CD4-positive, alpha-beta memory T cell (primary cell): ENCODE measurements around the gene MPP3. TPM values are rescaled to one million over a fixed set of nuclear protein-coding genes. Genes with fewer than 3 reads are reported as not detected.

ENCODE experiments used
- CTCF ChIA-PET: fragments of 350-600 bp; sonication (Branson Sonifier 250); formaldehyde crosslinking; loops from one replicate; lab custom pipeline; 2021; ENCODE audit warnings: inconsistent platforms; ENCODE audit not compliant: partially characterized antibody; lab: Charles Lee
- POLR2A ChIA-PET: fragments of 350-600 bp; sonication (Branson Sonifier 250); formaldehyde crosslinking; loops from one replicate; lab custom pipeline; 2021; ENCODE audit not compliant: partially characterized antibody; lab: Charles Lee
- DNase-seq, 5 donors: peaks; one replicate each; pipeline versions ENCODE4 v3.0.0 to v3.0.0-alpha.2; 2020 to 2022; ENCODE audit warnings: mixed read lengths in 1 of 5
- H3K27ac ChIP-seq: one replicate; pipeline ENCODE4 v1.7.0; 2013; ENCODE audit warnings: low read depth, low read length
- H3K27me3 ChIP-seq: 2 replicates; pipeline ENCODE4 v1.7.0; 2013; ENCODE audit warnings: mild to moderate bottlenecking, low read length, moderate library complexity; ENCODE audit not compliant: insufficient read depth
- H3K36me3 ChIP-seq: 2 replicates; pipeline ENCODE4 v1.7.0; 2013; ENCODE audit warnings: mild to moderate bottlenecking, low read length, moderate library complexity; ENCODE audit not compliant: insufficient read depth
- H3K4me1 ChIP-seq: 2 replicates; pipeline ENCODE4 v1.7.0; 2013; ENCODE audit warnings: mild to moderate bottlenecking, low read length, moderate library complexity; ENCODE audit not compliant: insufficient read depth
- H3K4me3 ChIP-seq, 2 donors: one replicate each; pipeline ENCODE4 v1.7.0; 2013; ENCODE audit warnings: low read length in 2 of 2, mild to moderate bottlenecking in 1 of 2
- H3K9me3 ChIP-seq, 2 donors: one replicate each; pipeline ENCODE4 v1.7.0; 2013; ENCODE audit warnings: low read length in 2 of 2, control low read depth in 1 of 2; ENCODE audit not compliant: control insufficient read depth in 1 of 2
- H3K27ac Mint-ChIP-seq, 7 donors: one replicate each; pipeline ENCODE4 v1.8.0; 2020 to 2021; ENCODE audit warnings: mixed read lengths in 7 of 7, mild to moderate bottlenecking in 6 of 7, inconsistent platforms in 3 of 7, moderate library complexity in 3 of 7
- H3K27me3 Mint-ChIP-seq, 2 donors: one replicate each; pipeline ENCODE4 v1.8.0; 2020 to 2021; ENCODE audit warnings: mixed read lengths in 2 of 2
- H3K36me3 Mint-ChIP-seq, 2 donors: one replicate each; pipeline ENCODE4 v1.8.0; 2020 to 2021; ENCODE audit warnings: mixed read lengths in 2 of 2, inconsistent platforms in 1 of 2, mild to moderate bottlenecking in 1 of 2
- H3K4me1 Mint-ChIP-seq, 4 donors: one replicate each; pipeline ENCODE4 v1.8.0; 2020 to 2021; ENCODE audit warnings: mixed read lengths in 4 of 4, mild to moderate bottlenecking in 1 of 4
- H3K4me3 Mint-ChIP-seq, 8 donors: one replicate each; pipeline ENCODE4 v1.8.0; 2020 to 2021; ENCODE audit warnings: mixed read lengths in 8 of 8, mild to moderate bottlenecking in 7 of 8, moderate library complexity in 6 of 8, inconsistent platforms in 3 of 8
- H3K9me3 Mint-ChIP-seq, 8 donors: one replicate each; pipeline ENCODE4 v1.8.0; 2020 to 2021; ENCODE audit warnings: mixed read lengths in 8 of 8, mild to moderate bottlenecking in 5 of 8, inconsistent platforms in 3 of 8, moderate library complexity in 1 of 8
- intact Hi-C: fragments of 100-400 bp; cut with micrococcal nuclease; formaldehyde crosslinking; loops from one replicate; pipeline ENCODE4 v1.15.1; 2023
- polyA plus RNA-seq, 2 donors: library from polyadenylated mRNA; unstranded; fragments of 300-500 nt; fragmentation: Illumina TruSeq; gene quantifications; one replicate each; pipeline ENCODE4 v1.2.3, GENCODE V29; 2021
- total RNA-seq, 2 experiments: library from RNA; stranded (reverse); gene quantifications; one replicate each; pipeline ENCODE4 v1.2.3, GENCODE V29; 2021

MPP3 gene
- total and polyA plus RNA-seq, 4 experiments from 2014 or later = 0.30 to 0.32 TPM; not detected in 2

- no peaks in the 10 kb centered on the region for H3K9me3 ChIP-seq
- no peaks in the 10 kb centered on the region for H3K4me1 ChIP-seq
- peaks cover 0 to 6% (median 4%) of the 10 kb centered on the region in 4 donors for H3K4me1 Mint-ChIP-seq
- no peak overlapping the region for H3K4me3 Mint-ChIP-seq
- intact Hi-C loops = no loop called here
- no peaks in the 10 kb centered on the region for H3K36me3 ChIP-seq
- CTCF ChIA-PET = interaction anchor here (1.7 to 16.4 kb wide), 3 partner anchors 10 to 71 kb away, joined by 4 to 625 read pairs (median 24); no protein-coding TSS in a partner anchor
- no peak for DNase-seq
- H3K27ac ChIP-seq = no peak overlapping the region
- no peaks in the 10 kb centered on the region for H3K36me3 Mint-ChIP-seq
- POLR2A ChIA-PET = no interaction called here
- H3K27ac Mint-ChIP-seq = no peak overlapping the region
- H3K9me3 Mint-ChIP-seq = no peaks in the 10 kb centered on the region
- H3K27me3 ChIP-seq = no peaks in the 10 kb centered on the region
- no peak overlapping the region for H3K4me3 ChIP-seq
- H3K27me3 Mint-ChIP-seq = peaks cover 25 to 26% of the 10 kb centered on the region in 2 donors
Observed at GRCh38 chr17:43756201-43756600, 76.7 kb downstream of the MPP3 start.

- intact Hi-C loops = no loop called here
- DNase-seq = no peak
- Mint-ChIP-seq H3K4me3 (no peak overlapping the region), H3K27ac (no peak overlapping the region), H3K27me3 (peaks cover 25 to 33% of the 10 kb centered on the region in 2 donors), H3K4me1 (peaks cover 0 to 6% (median 4%) of the 10 kb centered on the region in 4 donors), H3K36me3 (no peaks in the 10 kb centered on the region), H3K9me3 (peaks cover 0 to 2% (median 0%) of the 10 kb centered on the region in 8 donors)
- no peaks in the 10 kb centered on the region for H3K27me3 ChIP-seq
- no peaks in the 10 kb centered on the region for H3K9me3 ChIP-seq
- POLR2A ChIA-PET = no interaction called here
- no peak overlapping the region for H3K4me3 ChIP-seq
- H3K36me3 ChIP-seq = no peaks in the 10 kb centered on the region
- no peak overlapping the region for H3K27ac ChIP-seq
- H3K4me1 ChIP-seq = no peaks in the 10 kb centered on the region
- CTCF ChIA-PET = interaction anchor here (3.4 to 16.4 kb wide), 2 partner anchors 11 to 58 kb away, joined by 24 to 625 read pairs; no protein-coding TSS in a partner anchor
Observed at GRCh38 chr17:43755389-43755875, 77.5 kb downstream of the MPP3 start.

GRCh38 chr17:43754947-43755346 is 78.0 kb downstream of the MPP3 start:
- Mint-ChIP-seq H3K27me3 (peaks cover 22 to 37% of the 10 kb centered on the region in 2 donors), H3K9me3 (peaks cover 0 to 2% (median 0%) of the 10 kb centered on the region in 8 donors), H3K36me3 (no peaks in the 10 kb centered on the region), H3K27ac (no peak overlapping the region), H3K4me1 (peaks cover 0 to 6% (median 4%) of the 10 kb centered on the region in 4 donors), H3K4me3 (no peak overlapping the region)
- Histone ChIP-seq H3K36me3 (no peaks in the 10 kb centered on the region), H3K27me3 (no peaks in the 10 kb centered on the region), H3K27ac (no peak overlapping the region), H3K4me3 (no peak overlapping the region), H3K4me1 (no peaks in the 10 kb centered on the region), H3K9me3 (no peaks in the 10 kb centered on the region)
- DNase-seq = no peak
- intact Hi-C loops = no loop called here
- POLR2A ChIA-PET = no interaction called here
- CTCF ChIA-PET = interaction anchor here (3.4 to 16.4 kb wide), 2 partner anchors 11 to 58 kb away, joined by 24 to 625 read pairs; no protein-coding TSS in a partner anchor

GRCh38 chr17:43753493-43754129 is 79.3 kb downstream of the MPP3 start:
- no peak overlapping the region for H3K4me3 Mint-ChIP-seq
- ChIA-PET POLR2A (interaction anchor here (0.6 kb wide), 1 partner anchor 54 kb away, joined by 3 read pairs; no protein-coding TSS in a partner anchor), CTCF (interaction anchor here (0.8 to 1.5 kb wide), 3 partner anchors 13 to 64 kb away, joined by 3 to 4 read pairs (median 3); no protein-coding TSS in a partner anchor)
- intact Hi-C loops = no loop called here
- peaks cover 22 to 44% of the 10 kb centered on the region in 2 donors for H3K27me3 Mint-ChIP-seq
- no peak for DNase-seq
- Histone ChIP-seq H3K27ac (no peak overlapping the region), H3K27me3 (no peaks in the 10 kb centered on the region), H3K4me3 (no peak overlapping the region), H3K36me3 (no peaks in the 10 kb centered on the region), H3K9me3 (no peaks in the 10 kb centered on the region), H3K4me1 (no peaks in the 10 kb centered on the region)
- no peaks in the 10 kb centered on the region for H3K36me3 Mint-ChIP-seq
- H3K9me3 Mint-ChIP-seq = peaks cover 0 to 2% (median 0%) of the 10 kb centered on the region in 8 donors
- peaks cover 0 to 6% (median 4%) of the 10 kb centered on the region in 4 donors for H3K4me1 Mint-ChIP-seq
- no peak overlapping the region for H3K27ac Mint-ChIP-seq

Other genes with a start within 250 kb of the MPP3 start
- gene MEOX1, start 171.2 kb downstream of the MPP3 start, total RNA-seq = 1 to 10 TPM; 1.7 to 2.1 TPM
- 1 to 10 TPM; 5.1 to 8.4 TPM for gene MEOX1, start 171.2 kb downstream of the MPP3 start, polyA plus RNA-seq
- gene SOST, start 74.4 kb downstream of the MPP3 start, total RNA-seq = not detected
- gene SOST, start 74.4 kb downstream of the MPP3 start, polyA plus RNA-seq = not detected
- 10 to 100 TPM; 10.3 to 13.1 TPM for gene DUSP3, start 54.2 kb downstream of the MPP3 start, total RNA-seq
- 1 to 10 TPM; 5.8 to 7.9 TPM for gene DUSP3, start 54.2 kb downstream of the MPP3 start, polyA plus RNA-seq
- not detected for gene CFAP97D1, start 52.7 kb downstream of the MPP3 start, total RNA-seq
- not detected for gene CFAP97D1, start 52.7 kb downstream of the MPP3 start, polyA plus RNA-seq
- not detected for gene CD300LG, start 14.0 kb upstream of the MPP3 start, total RNA-seq
- not detected for gene CD300LG, start 14.0 kb upstream of the MPP3 start, polyA plus RNA-seq
- 1 to 10 TPM; 2.1 to 3.0 TPM for gene MPP2, start 74.4 kb upstream of the MPP3 start, total RNA-seq
- 1 to 10 TPM in 1 of 2 donors, under 1 TPM in 1; 0.10 to 1.0 TPM for gene MPP2, start 74.4 kb upstream of the MPP3 start, polyA plus RNA-seq
- not detected for gene PPY, start 109.3 kb upstream of the MPP3 start, total RNA-seq
- gene PPY, start 109.3 kb upstream of the MPP3 start, polyA plus RNA-seq = not detected
- gene PYY, start 120.8 kb upstream of the MPP3 start, total RNA-seq = not detected
- gene PYY, start 120.8 kb upstream of the MPP3 start, polyA plus RNA-seq = not detected
- 1 to 10 TPM; 2.7 to 3.2 TPM for gene NAGS, start 171.5 kb upstream of the MPP3 start, total RNA-seq
- 1 to 10 TPM in 1 of 2 donors, under 1 TPM in 1; 0.45 to 1.7 TPM for gene NAGS, start 171.5 kb upstream of the MPP3 start, polyA plus RNA-seq
- 10 to 100 TPM; 27.3 to 30.0 TPM for gene TMEM101, start 181.8 kb upstream of the MPP3 start, total RNA-seq
- 10 to 100 TPM; 22.7 to 33.6 TPM for gene TMEM101, start 181.8 kb upstream of the MPP3 start, polyA plus RNA-seq
- gene LSM12, start 233.5 kb upstream of the MPP3 start, total RNA-seq = 10 to 100 TPM; 35.3 to 37.4 TPM
- 10 to 100 TPM; 55.6 to 74.0 TPM for gene LSM12, start 233.5 kb upstream of the MPP3 start, polyA plus RNA-seq
- gene G6PC3, start 237.6 kb upstream of the MPP3 start, total RNA-seq = 10 to 100 TPM; 10.6 to 11.8 TPM
- 10 to 100 TPM; 15.6 to 17.9 TPM for gene G6PC3, start 237.6 kb upstream of the MPP3 start, polyA plus RNA-seq